Trophoblast cell (in vitro differentiated cells and primary cell): ENCODE results near the gene SLIT1.
"Not testable (repeated sequence)": the region's sequence is repeated elsewhere in the genome, so short reads cannot be mapped to it uniquely, and the experiment has no call there.

Experiments
- DNase-seq, 2 donors: peaks; one replicate each; pipeline ENCODE4 v3.0.0-alpha.2; 2016
- H2AFZ ChIP-seq: 2 replicates; pipeline ENCODE4 v1.6.1; 2013; ENCODE audit warnings: low read length, moderate library complexity, mild to moderate bottlenecking; ENCODE audit not compliant: insufficient read depth, poor library complexity
- H2AK5ac ChIP-seq: 2 replicates; pipeline ENCODE4 v1.6.1; 2013; ENCODE audit warnings: mild to moderate bottlenecking, low read length
- H2BK120ac ChIP-seq: 2 replicates; pipeline ENCODE4 v1.6.1; 2013; ENCODE audit warnings: low read length, mild to moderate bottlenecking, moderate library complexity; ENCODE audit not compliant: insufficient read depth, poor library complexity
- H2BK12ac ChIP-seq: 2 replicates; pipeline ENCODE4 v1.6.1; 2013; ENCODE audit warnings: mild to moderate bottlenecking, low read length, moderate library complexity
- H2BK5ac ChIP-seq: 2 replicates; pipeline ENCODE4 v1.6.1; 2013; ENCODE audit warnings: low read length, low read depth, moderate library complexity, mild to moderate bottlenecking; ENCODE audit not compliant: poor library complexity
- H3K14ac ChIP-seq: 2 replicates; pipeline ENCODE4 v1.6.1; 2013; ENCODE audit warnings: mild to moderate bottlenecking, low read length
- H3K18ac ChIP-seq: 2 replicates; pipeline ENCODE4 v1.6.1; 2013; ENCODE audit warnings: mild to moderate bottlenecking, low read length
- H3K23ac ChIP-seq: 2 replicates; pipeline ENCODE4 v1.6.1; 2013; ENCODE audit warnings: low read length
- H3K27ac ChIP-seq: 2 replicates; pipeline ENCODE4 v1.5.1; 2013; ENCODE audit warnings: low read depth, mild to moderate bottlenecking, inconsistent platforms, low read length, moderate library complexity
- H3K27me3 ChIP-seq: 2 replicates; pipeline ENCODE4 v1.6.1; 2013; ENCODE audit warnings: inconsistent platforms, mild to moderate bottlenecking, low read length, moderate library complexity; ENCODE audit not compliant: insufficient read depth
- H3K36me3 ChIP-seq, 2 experiments: 1 replicate in 1 of 2; 2 replicates in 1 of 2; pipeline ENCODE4 v1.6.1; 2013; ENCODE audit warnings: low read length in 2 of 2, mild to moderate bottlenecking in 2 of 2, moderate library complexity in 1 of 2; ENCODE audit not compliant: insufficient read depth in 2 of 2, control insufficient read depth in 1 of 2
- H3K4ac ChIP-seq: 2 replicates; pipeline ENCODE4 v1.6.1; 2013; ENCODE audit warnings: low read depth, mild to moderate bottlenecking, low read length, moderate library complexity
- H3K4me1 ChIP-seq, 2 experiments: 1 replicate in 1 of 2; 2 replicates in 1 of 2; pipeline ENCODE4 v1.6.1; 2013; ENCODE audit warnings: low read length in 2 of 2, mild to moderate bottlenecking in 2 of 2, moderate library complexity in 1 of 2; ENCODE audit not compliant: insufficient read depth in 2 of 2, control insufficient read depth in 1 of 2
- H3K4me2 ChIP-seq: 2 replicates; pipeline ENCODE4 v1.6.1; 2013; ENCODE audit warnings: inconsistent platforms, mild to moderate bottlenecking, low read length, moderate library complexity
- H3K4me3 ChIP-seq: 2 replicates; pipeline ENCODE4 v1.5.1; 2013; ENCODE audit warnings: mild to moderate bottlenecking, low read depth, low read length, inconsistent platforms
- H3K79me1 ChIP-seq: one replicate; pipeline ENCODE4 v1.6.1; 2013; ENCODE audit warnings: low read length
- H3K79me2 ChIP-seq: 2 replicates; pipeline ENCODE4 v1.6.1; 2013; ENCODE audit warnings: low read length, mild to moderate bottlenecking; ENCODE audit not compliant: control insufficient read depth, insufficient read depth, poor library complexity
- H3K9ac ChIP-seq: 2 replicates; pipeline ENCODE4 v1.6.1; 2013; ENCODE audit warnings: mild to moderate bottlenecking, low read length
- H3K9me3 ChIP-seq: 2 replicates; pipeline ENCODE4 v1.6.1; 2013; ENCODE audit warnings: low read depth, mild to moderate bottlenecking, control low read depth, inconsistent platforms, low read length; ENCODE audit not compliant: insufficient read depth
- H4K12ac ChIP-seq: 2 replicates; pipeline ENCODE4 v1.6.1; 2013; ENCODE audit warnings: low read depth, mild to moderate bottlenecking, low read length, moderate library complexity
- H4K8ac ChIP-seq: 2 replicates; pipeline ENCODE4 v1.6.1; 2013; ENCODE audit warnings: low read depth, mild to moderate bottlenecking, low read length, moderate library complexity
- H4K91ac ChIP-seq: one replicate; pipeline ENCODE4 v1.6.1; 2013; ENCODE audit warnings: low read depth, mild to moderate bottlenecking, low read length, moderate library complexity
- WGBS: extraction: QIAGEN DNeasy Blood & Tissue Kit; methylation state at CpG from one replicate; pipeline ENCODE4 v1.1.7; 2013; ENCODE audit warnings: missing lambda C conversion rate; ENCODE audit not compliant: insufficient read length, insufficient coverage; ENCODE audit errors: extremely low coverage; 5-methylcytosine and 5-hydroxymethylcytosine counted together

SLIT1 gene

DNA sequence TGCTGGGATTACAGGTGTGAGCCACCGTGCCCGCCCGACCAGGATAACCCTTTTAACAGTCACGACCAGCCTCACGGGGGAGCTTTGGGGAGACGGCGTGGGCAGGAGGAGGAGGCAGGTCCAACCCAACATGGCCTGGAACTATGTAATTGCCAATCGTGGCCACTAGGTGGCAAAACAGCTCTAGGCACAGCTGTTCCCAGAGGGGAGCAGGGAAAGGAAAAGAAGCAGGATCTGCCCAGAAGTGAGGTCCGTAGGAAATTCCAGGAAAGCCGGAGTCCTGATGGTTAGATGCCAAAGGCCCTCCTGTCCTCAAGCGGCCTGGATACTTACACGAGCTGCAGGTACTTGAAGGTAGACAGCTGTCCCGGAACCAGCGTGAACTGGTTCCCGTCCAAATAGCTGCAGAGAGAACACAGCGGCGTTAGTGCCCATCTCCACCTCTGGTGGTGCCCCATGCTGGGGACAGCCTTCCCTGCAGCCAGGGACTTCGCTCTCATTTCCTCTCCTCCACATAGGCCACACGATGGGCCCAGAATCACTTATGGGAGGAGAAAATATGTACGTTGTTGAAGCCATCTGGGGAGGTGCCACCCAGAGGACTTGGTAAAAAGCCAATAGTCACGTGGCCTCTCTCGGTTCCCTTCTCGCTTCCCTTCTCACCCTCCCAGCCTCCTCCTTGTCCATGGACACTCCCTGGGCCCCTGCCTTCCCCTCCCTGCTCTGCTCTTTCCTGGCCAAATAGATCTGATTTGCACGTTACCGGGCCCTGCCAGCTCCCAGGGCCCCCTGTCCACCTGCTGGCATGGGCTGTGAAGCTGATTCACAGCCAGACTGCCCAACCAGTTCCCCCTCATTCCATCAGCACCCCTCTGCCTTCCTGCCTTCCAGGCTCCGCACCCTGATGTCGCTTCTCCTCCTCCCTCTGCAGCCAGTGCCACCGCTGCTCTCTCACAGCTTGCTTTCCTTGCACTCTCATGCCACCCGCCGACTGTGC lies 148.1 kb downstream of the SLIT1 start:
- Histone ChIP-seq H3K27me3 (no peaks in the 10 kb centered on the region), H3K27ac (no peak overlapping the region), H3K4me3 (no peak overlapping the region), H3K4me1 (peaks cover 0 to 3% of the 10 kb centered on the region in 2 experiments), H3K23ac (no peak overlapping the region), H4K12ac (no peak overlapping the region), H2AFZ (no peak overlapping the region), H3K4me2 (peak overlapping the region; percentile 14), H3K18ac (no peak overlapping the region), H3K79me1 (no peaks in the 10 kb centered on the region), H3K36me3 (no peaks in the 10 kb centered on the region), H3K79me2 (no peaks in the 10 kb centered on the region), H2BK5ac (no peak overlapping the region), H2BK12ac (no peak overlapping the region), H2AK5ac (no peak overlapping the region), H4K8ac (no peak overlapping the region), H3K4ac (no peak overlapping the region), H3K14ac (no peak overlapping the region), H4K91ac (no peak overlapping the region), H3K9ac (no peak overlapping the region), H3K9me3 (no peaks in the 10 kb centered on the region), H2BK120ac (no peak overlapping the region)
- DNase-seq, result peak; percentile 69 to 88
- no CpG with 5 or more reads among the region's 30 CpGs for WGBS

DNA sequence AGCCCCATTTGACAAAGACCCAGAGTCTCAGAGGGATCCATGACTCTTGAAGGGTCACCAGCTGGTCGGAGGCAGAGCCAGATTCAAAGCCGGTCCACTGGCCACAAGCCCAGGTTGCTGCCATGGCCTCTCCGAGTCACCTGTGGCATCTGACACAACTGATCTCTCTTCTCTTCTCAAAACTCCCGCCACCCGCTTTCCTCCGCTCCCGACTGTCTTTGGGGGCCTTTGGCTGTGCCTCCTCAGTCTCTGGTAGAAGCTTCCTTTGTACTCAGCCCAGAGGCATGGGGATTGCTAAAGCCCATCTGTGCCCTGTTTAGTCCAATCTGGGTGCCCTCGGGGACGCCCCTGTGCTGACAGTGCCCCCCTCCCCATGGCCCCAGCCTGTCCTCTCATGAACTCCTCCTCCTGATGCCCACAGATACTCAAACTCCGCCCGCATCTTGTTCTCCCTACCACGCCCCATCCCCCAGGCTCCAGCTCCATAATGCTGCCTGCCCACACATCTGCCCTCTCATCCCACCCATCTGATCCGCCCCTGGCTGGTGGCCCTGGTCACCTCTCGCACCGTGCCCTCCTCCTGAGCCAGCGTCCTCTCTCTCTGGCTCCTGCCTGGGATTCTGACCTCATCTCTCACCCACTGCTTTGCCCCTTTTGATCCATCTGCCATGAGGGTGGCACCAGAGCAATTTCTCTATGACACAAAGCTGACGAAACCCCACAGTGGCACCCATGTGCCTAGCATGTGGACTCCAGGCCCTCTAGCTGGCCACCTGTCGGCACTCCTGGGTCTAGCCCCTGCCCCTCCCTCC lies 150.6 kb downstream of the SLIT1 start:
- no peaks in the 10 kb centered on the region for H3K27me3 ChIP-seq
- H3K9me3 ChIP-seq, result no peaks in the 10 kb centered on the region
- no peak overlapping the region for H2BK5ac ChIP-seq
- H3K23ac ChIP-seq, result no peak overlapping the region
- no peak overlapping the region for H4K91ac ChIP-seq
- H3K79me1 ChIP-seq, result no peaks in the 10 kb centered on the region
- no peak overlapping the region for H4K12ac ChIP-seq
- H2AFZ ChIP-seq, result no peak overlapping the region
- no peak overlapping the region for H3K9ac ChIP-seq
- no peak overlapping the region for H3K4me2 ChIP-seq
- H3K4ac ChIP-seq, result no peak overlapping the region
- no peak overlapping the region for H3K14ac ChIP-seq
- H3K4me3 ChIP-seq, result no peak overlapping the region
- H4K8ac ChIP-seq, result no peak overlapping the region
- H3K27ac ChIP-seq, result no peak overlapping the region
- no peaks in the 10 kb centered on the region for H3K36me3 ChIP-seq
- no peak overlapping the region for H2BK120ac ChIP-seq
- H2BK12ac ChIP-seq, result no peak overlapping the region
- no peak overlapping the region for H3K18ac ChIP-seq
- peaks cover 0 to 3% of the 10 kb centered on the region in 2 experiments for H3K4me1 ChIP-seq
- no peak overlapping the region for H2AK5ac ChIP-seq
- WGBS, result no CpG with 5 or more reads among the region's 18 CpGs
- H3K79me2 ChIP-seq, result no peaks in the 10 kb centered on the region
- DNase-seq, result no peak

DNA sequence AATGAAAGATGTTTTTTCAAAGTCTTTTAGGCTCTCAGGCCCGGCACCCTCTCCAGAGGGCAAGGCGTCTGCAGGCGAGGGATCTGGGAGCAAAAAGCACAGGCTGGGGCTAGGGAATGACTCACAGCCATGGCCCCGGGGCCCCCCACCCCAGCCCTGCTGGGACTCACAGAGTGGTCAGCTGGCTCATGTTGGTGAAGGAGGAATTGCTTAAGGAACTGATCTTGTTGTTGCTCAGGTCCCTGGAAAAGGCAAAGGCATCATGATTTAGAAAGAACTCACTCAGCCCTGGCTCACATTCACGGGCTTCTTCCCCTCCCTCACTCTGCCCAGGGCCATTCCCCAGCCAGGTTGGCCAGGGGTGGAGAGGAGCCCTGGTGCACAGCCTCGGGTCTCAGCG lies 151.5 kb downstream of the SLIT1 start:
- no CpG with 5 or more reads among the region's 7 CpGs for WGBS
- Histone ChIP-seq H2AFZ (no peak overlapping the region), H3K27me3 (no peaks in the 10 kb centered on the region), H3K4me2 (no peak overlapping the region), H3K27ac (no peak overlapping the region), H2BK5ac (no peak overlapping the region), H4K12ac (no peak overlapping the region), H4K8ac (no peak overlapping the region), H2BK12ac (no peak overlapping the region), H2BK120ac (no peak overlapping the region), H3K18ac (no peak overlapping the region), H2AK5ac (no peak overlapping the region), H3K4me1 (peaks cover 0 to 3% of the 10 kb centered on the region in 2 experiments), H3K4ac (no peak overlapping the region), H3K79me2 (no peaks in the 10 kb centered on the region), H3K9me3 (no peaks in the 10 kb centered on the region), H3K4me3 (no peak overlapping the region), H4K91ac (no peak overlapping the region), H3K9ac (no peak overlapping the region), H3K36me3 (no peaks in the 10 kb centered on the region), H3K23ac (no peak overlapping the region), H3K79me1 (no peaks in the 10 kb centered on the region), H3K14ac (no peak overlapping the region)
- no peak for DNase-seq

DNA sequence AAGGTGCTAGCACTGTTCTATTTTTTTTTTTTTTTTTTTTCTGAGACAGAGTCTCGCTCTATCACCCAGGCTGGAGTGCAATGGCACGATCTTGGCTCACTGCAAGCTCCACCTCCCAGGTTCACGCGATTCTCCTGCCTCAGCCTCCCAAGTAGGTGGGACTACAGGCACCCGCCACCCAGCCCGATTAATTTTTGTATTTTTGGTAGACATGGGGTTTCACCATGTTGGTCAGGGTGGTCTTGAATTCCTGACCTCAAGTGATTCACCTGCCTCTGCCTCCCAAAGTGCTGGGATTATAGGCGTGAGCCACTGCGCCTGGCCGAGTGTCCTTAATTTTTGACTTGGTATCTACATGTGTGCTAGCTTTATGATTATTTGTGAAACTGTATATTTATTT lies 151.9 kb downstream of the SLIT1 start:
- not testable (repeated sequence) for H4K91ac ChIP-seq, H4K12ac ChIP-seq, H2BK120ac ChIP-seq, H3K36me3 ChIP-seq, H3K4me3 ChIP-seq, H3K9ac ChIP-seq, H4K8ac ChIP-seq, H2AK5ac ChIP-seq, H3K4me1 ChIP-seq, H3K23ac ChIP-seq, H3K27ac ChIP-seq, DNase-seq, H3K79me2 ChIP-seq, H3K27me3 ChIP-seq, H3K4ac ChIP-seq, H2BK5ac ChIP-seq, H3K14ac ChIP-seq, H2AFZ ChIP-seq, H2BK12ac ChIP-seq, H3K9me3 ChIP-seq, H3K79me1 ChIP-seq, H3K18ac ChIP-seq, H3K4me2 ChIP-seq
- no CpG with 5 or more reads among the region's 9 CpGs for WGBS
